Right hindlimb (tissue), 1 donor: ENCODE results near the gene SYT2.
"Not testable (repeated sequence)": the region's sequence is repeated elsewhere in the genome, so short reads cannot be mapped to it uniquely, and the experiment has no call there.

Source experiments
- DNase-seq: peaks from one replicate; pipeline ENCODE4 v3.0.0-alpha.2; 2018

SYT2 gene

GRCh38 chr1:202565890-202566602 lies 144.2 kb downstream of the SYT2 start:
- DNase-seq = no peak

- no peak for DNase-seq
Observed at GRCh38 chr1:202564958-202565495, 145.2 kb downstream of the SYT2 start.

GRCh38 chr1:202563818-202564217 lies 146.4 kb downstream of the SYT2 start:
- DNase-seq = no peak

- peak; percentile 62 for DNase-seq
Observed at GRCh38 chr1:202562444-202563060, 147.7 kb downstream of the SYT2 start.

GRCh38 chr1:202561726-202562443 lies 148.4 kb downstream of the SYT2 start:
- DNase-seq = no peak

- DNase-seq = no peak
Observed at GRCh38 chr1:202561240-202561639, 149.0 kb downstream of the SYT2 start.

- DNase-seq = not testable (repeated sequence)
Observed at GRCh38 chr1:202557662-202558061, 152.6 kb downstream of the SYT2 start.

GRCh38 chr1:202556037-202556436 lies 154.2 kb downstream of the SYT2 start:
- not testable (repeated sequence) for DNase-seq

- not testable (repeated sequence) for DNase-seq
Observed at GRCh38 chr1:202554619-202555018, 155.6 kb downstream of the SYT2 start.

- DNase-seq = no peak
Observed at GRCh38 chr1:202553560-202554038, 156.7 kb downstream of the SYT2 start.

- not testable (repeated sequence) for DNase-seq
Observed at GRCh38 chr1:202553078-202553477, 157.2 kb downstream of the SYT2 start.

- not testable (repeated sequence) for DNase-seq
Observed at GRCh38 chr1:202552615-202553014, 157.6 kb downstream of the SYT2 start.

GRCh38 chr1:202551683-202552082 lies 158.6 kb downstream of the SYT2 start:
- DNase-seq = no peak

- not testable (repeated sequence) for DNase-seq
Observed at GRCh38 chr1:202550088-202550487, 160.2 kb downstream of the SYT2 start.

GRCh38 chr1:202547215-202547614 lies 163.0 kb downstream of the SYT2 start:
- DNase-seq = no peak

- DNase-seq = not testable (repeated sequence)
Observed at GRCh38 chr1:202546796-202547195, 163.5 kb downstream of the SYT2 start.

- not testable (repeated sequence) for DNase-seq
Observed at GRCh38 chr1:202546377-202546776, 163.9 kb downstream of the SYT2 start.

- not testable (repeated sequence) for DNase-seq
Observed at GRCh38 chr1:202545647-202546303, 164.5 kb downstream of the SYT2 start.

- DNase-seq = not testable (repeated sequence)
Observed at GRCh38 chr1:202544766-202545449, 165.3 kb downstream of the SYT2 start.

- not testable (repeated sequence) for DNase-seq
Observed at GRCh38 chr1:202543537-202543936, 166.7 kb downstream of the SYT2 start.

- DNase-seq = not testable (repeated sequence)
Observed at GRCh38 chr1:202542415-202542814, 167.8 kb downstream of the SYT2 start.

GRCh38 chr1:202540858-202541257 lies 169.4 kb downstream of the SYT2 start:
- DNase-seq = not testable (repeated sequence)
